CD14-positive monocyte (primary cell): ENCODE data around the gene BNC2. TPM values are rescaled to one million over a fixed set of nuclear protein-coding genes. Genes with fewer than 3 reads are reported as not detected.

Experiments
- DNase-seq, 3 donors: peaks; one replicate each; pipeline ENCODE4 v3.0.0-alpha.2; 2011 to 2022
- H2AFZ ChIP-seq: 2 replicates; pipeline ENCODE4 v1.6.0; 2012; ENCODE audit warnings: mild to moderate bottlenecking, low read depth, low read length, inconsistent platforms; ENCODE audit not compliant: insufficient read depth, poor library complexity, severe bottlenecking
- H3K27ac ChIP-seq, 2 donors: 1 replicate in 1 of 2; 2 replicates in 1 of 2; pipeline ENCODE4 v1.5.1; 2012 to 2013; ENCODE audit warnings: low read length in 2 of 2, control low read depth in 1 of 2, inconsistent platforms in 1 of 2, low read depth in 1 of 2, mild to moderate bottlenecking in 1 of 2
- H3K27me3 ChIP-seq, 2 donors: one replicate each; pipeline versions ENCODE4 v1.6.0 to v1.6.1; 2011 to 2013; ENCODE audit warnings: low read length in 2 of 2; ENCODE audit not compliant: control insufficient read depth in 2 of 2, insufficient read depth in 2 of 2
- H3K36me3 ChIP-seq, 2 donors: replicated peaks in 1 of 2; 1 replicate in 1 of 2; 2 replicates in 1 of 2; pipeline versions ENCODE4 v1.5.1 to v1.6.1; 2012 to 2013; ENCODE audit warnings: low read length in 2 of 2, control low read depth in 1 of 2, inconsistent platforms in 1 of 2, mild to moderate bottlenecking in 1 of 2; ENCODE audit not compliant: insufficient read depth in 2 of 2, control insufficient read depth in 1 of 2
- H3K4me1 ChIP-seq, 2 donors: 1 replicate in 1 of 2; 2 replicates in 1 of 2; pipeline versions ENCODE4 v1.5.1 to v1.6.1; 2012 to 2013; ENCODE audit warnings: low read length in 2 of 2, control low read depth in 1 of 2, inconsistent platforms in 1 of 2, mild to moderate bottlenecking in 1 of 2, moderate library complexity in 1 of 2; ENCODE audit not compliant: insufficient read depth in 2 of 2, control insufficient read depth in 1 of 2
- H3K4me2 ChIP-seq: replicated peaks from 2 replicates; pipeline ENCODE3; 2012; ENCODE audit warnings: low read length, moderate library complexity, mild to moderate bottlenecking; ENCODE audit not compliant: poor library complexity, severe bottlenecking; ENCODE audit errors: extremely low read depth
- H3K4me3 ChIP-seq, 3 experiments: fragments of 200-600 bp in 1 of 3; sonication (generic) in 1 of 3; replicated peaks in 1 of 3; 1 replicate in 2 of 3; 2 replicates in 1 of 3; pipeline ENCODE4 v1.5.1; 2011 to 2013; ENCODE audit warnings: low read length in 3 of 3, mild to moderate bottlenecking in 3 of 3, control low read depth in 2 of 3, low read depth in 2 of 3, inconsistent platforms in 1 of 3, moderate library complexity in 1 of 3
- H3K79me2 ChIP-seq: 2 replicates; pipeline ENCODE4 v1.6.0; 2012; ENCODE audit warnings: mild to moderate bottlenecking, control low read depth, inconsistent platforms, low read length, moderate library complexity; ENCODE audit not compliant: insufficient read depth
- H3K9ac ChIP-seq: 2 replicates; pipeline ENCODE4 v1.6.0; 2017; ENCODE audit warnings: low read length, mild to moderate bottlenecking; ENCODE audit not compliant: insufficient read depth, poor library complexity, severe bottlenecking
- H3K9me3 ChIP-seq, 2 donors: replicated peaks in 1 of 2; 1 replicate in 1 of 2; 2 replicates in 1 of 2; pipeline versions ENCODE4 v1.5.1 to v1.6.1; 2012 to 2013; ENCODE audit warnings: low read length in 2 of 2, control low read depth in 1 of 2; ENCODE audit not compliant: control insufficient read depth in 1 of 2, insufficient read depth in 1 of 2
- H4K20me1 ChIP-seq: 2 replicates; pipeline ENCODE4 v1.6.0; 2012; ENCODE audit warnings: mild to moderate bottlenecking, low read length, control low read depth, moderate library complexity; ENCODE audit not compliant: insufficient read depth
- H3K27ac Mint-ChIP-seq, 7 donors: one replicate each; pipeline ENCODE4 v1.8.0; 2020; ENCODE audit warnings: mild to moderate bottlenecking in 7 of 7, mixed read lengths in 7 of 7, moderate library complexity in 6 of 7, inconsistent platforms in 2 of 7
- H3K27me3 Mint-ChIP-seq, 3 donors: one replicate each; pipeline ENCODE4 v1.8.0; 2021 to 2022; ENCODE audit warnings: low read depth in 3 of 3, mild to moderate bottlenecking in 3 of 3, mixed read lengths in 3 of 3, moderate library complexity in 3 of 3, inconsistent platforms in 1 of 3
- H3K36me3 Mint-ChIP-seq, 2 donors: one replicate each; pipeline ENCODE4 v1.8.0; 2020; ENCODE audit warnings: mixed read lengths in 2 of 2, inconsistent platforms in 1 of 2, mild to moderate bottlenecking in 1 of 2
- H3K4me1 Mint-ChIP-seq: one replicate; pipeline ENCODE4 v1.8.0; 2020; ENCODE audit warnings: mild to moderate bottlenecking, mixed read lengths
- H3K4me3 Mint-ChIP-seq, 2 donors: one replicate each; pipeline ENCODE4 v1.8.0; 2020; ENCODE audit warnings: mild to moderate bottlenecking in 2 of 2, mixed read lengths in 2 of 2, moderate library complexity in 1 of 2
- H3K9me3 Mint-ChIP-seq, 7 donors: one replicate each; pipeline ENCODE4 v1.8.0; 2020 to 2022; ENCODE audit warnings: mixed read lengths in 7 of 7, mild to moderate bottlenecking in 6 of 7, moderate library complexity in 6 of 7, inconsistent platforms in 2 of 7
- WGBS: methylation state at CpG from one replicate; pipeline ENCODE4 v1.1.5; 2013; ENCODE audit warnings: missing lambda C conversion rate; ENCODE audit not compliant: insufficient coverage; 5-methylcytosine and 5-hydroxymethylcytosine counted together
- intact Hi-C, 2 donors: fragments of 100-400 bp; cut with micrococcal nuclease; formaldehyde crosslinking; loops; one replicate each; pipeline versions ENCODE4 v1.15.0 to v1.15.1; 2023
- polyA plus RNA-seq, 3 donors: library from polyadenylated mRNA; depleted of rRNA in 1 of 3; unstranded in 2 of 3; stranded (reverse) in 1 of 3; fragments of 300-500 nt in 2 of 3; fragments of >200 nt in 1 of 3; fragmentation: Illumina TruSeq in 2 of 3; gene quantifications; 1 replicate in 2 of 3; 2 replicates in 1 of 3; pipeline ENCODE4 v1.2.3, GENCODE V29; 2012 to 2021
- TF ChIP-seq, protein P1 (sequence below): fragments of 200-600 bp; IDR thresholded peaks from one replicate; pipeline ENCODE4 v1.8.0; 2022; ENCODE audit warnings: antibody characterized with exemption, mild to moderate bottlenecking

BNC2 gene
- polyA plus RNA-seq, 3 donors, result 0.01 TPM; not detected in 2

DNA sequence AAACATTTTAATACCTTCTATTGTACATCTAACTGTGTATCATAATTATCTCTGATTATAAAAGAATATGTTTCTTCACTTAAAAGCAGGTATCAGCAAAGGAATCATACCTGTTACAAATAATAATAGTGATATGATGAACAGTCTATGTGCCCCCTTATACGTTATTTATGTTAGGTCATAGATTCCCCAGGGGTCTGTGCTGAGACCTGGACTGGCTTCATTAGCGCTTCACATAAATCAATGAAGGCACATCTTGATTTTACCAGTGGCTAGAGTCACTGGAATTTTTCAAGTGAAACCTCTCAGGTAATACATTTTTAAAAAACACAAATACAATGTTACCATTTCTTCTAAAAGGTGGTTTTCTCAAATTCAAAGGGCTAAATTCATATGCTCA is 275.2 kb downstream of the BNC2 start:
- Histone ChIP-seq H2AFZ (no peak overlapping the region), H3K9me3 (no peaks in the 10 kb centered on the region), H3K27ac (no peak overlapping the region), H3K36me3 (no peaks in the 10 kb centered on the region), H3K9ac (no peak overlapping the region), H3K4me3 (no peak overlapping the region), H3K27me3 (no peaks in the 10 kb centered on the region), H3K4me1 (no peaks in the 10 kb centered on the region), H3K4me2 (no peak overlapping the region), H3K79me2 (no peaks in the 10 kb centered on the region), H4K20me1 (no peaks in the 10 kb centered on the region)
- Mint-ChIP-seq H3K4me1 (no peaks in the 10 kb centered on the region), H3K36me3 (no peaks in the 10 kb centered on the region), H3K4me3 (no peak overlapping the region), H3K27ac (no peak overlapping the region), H3K27me3 (peaks cover 0 to 1% (median 0%) of the 10 kb centered on the region in 3 donors), H3K9me3 (peaks cover 0 to 2% (median 0%) of the 10 kb centered on the region in 7 donors)
- TF ChIP-seq, protein P1, sequence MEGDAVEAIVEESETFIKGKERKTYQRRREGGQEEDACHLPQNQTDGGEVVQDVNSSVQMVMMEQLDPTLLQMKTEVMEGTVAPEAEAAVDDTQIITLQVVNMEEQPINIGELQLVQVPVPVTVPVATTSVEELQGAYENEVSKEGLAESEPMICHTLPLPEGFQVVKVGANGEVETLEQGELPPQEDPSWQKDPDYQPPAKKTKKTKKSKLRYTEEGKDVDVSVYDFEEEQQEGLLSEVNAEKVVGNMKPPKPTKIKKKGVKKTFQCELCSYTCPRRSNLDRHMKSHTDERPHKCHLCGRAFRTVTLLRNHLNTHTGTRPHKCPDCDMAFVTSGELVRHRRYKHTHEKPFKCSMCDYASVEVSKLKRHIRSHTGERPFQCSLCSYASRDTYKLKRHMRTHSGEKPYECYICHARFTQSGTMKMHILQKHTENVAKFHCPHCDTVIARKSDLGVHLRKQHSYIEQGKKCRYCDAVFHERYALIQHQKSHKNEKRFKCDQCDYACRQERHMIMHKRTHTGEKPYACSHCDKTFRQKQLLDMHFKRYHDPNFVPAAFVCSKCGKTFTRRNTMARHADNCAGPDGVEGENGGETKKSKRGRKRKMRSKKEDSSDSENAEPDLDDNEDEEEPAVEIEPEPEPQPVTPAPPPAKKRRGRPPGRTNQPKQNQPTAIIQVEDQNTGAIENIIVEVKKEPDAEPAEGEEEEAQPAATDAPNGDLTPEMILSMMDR, result no peak
- intact Hi-C loops, result no loop called here
- DNase-seq, result no peak
- WGBS, result 80% methylated on average over 1 of the region's 2 CpGs

DNA sequence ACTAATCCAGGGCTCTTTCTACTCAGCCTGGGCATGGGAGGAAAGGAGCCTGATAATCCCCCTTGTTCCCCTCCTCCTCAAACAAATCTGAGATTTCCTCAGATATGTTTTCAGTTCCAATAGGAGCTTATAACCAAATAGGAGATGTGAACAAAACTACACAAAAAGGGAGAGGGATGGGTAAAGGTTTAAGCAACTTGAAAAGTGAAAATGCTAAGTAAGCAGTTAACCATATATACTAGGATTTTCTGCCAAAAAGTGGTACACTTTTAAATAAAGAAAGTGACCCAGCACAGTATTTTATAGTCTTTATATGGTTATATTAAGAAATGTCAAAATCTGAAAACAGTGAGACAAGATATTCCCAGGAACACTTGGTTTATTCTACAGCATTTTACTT is 275.7 kb downstream of the BNC2 start:
- H3K4me2 ChIP-seq, result no peak overlapping the region
- Mint-ChIP-seq H3K36me3 (no peaks in the 10 kb centered on the region), H3K27ac (no peak overlapping the region), H3K4me1 (no peaks in the 10 kb centered on the region), H3K9me3 (peaks cover 0 to 2% (median 0%) of the 10 kb centered on the region in 7 donors), H3K4me3 (no peak overlapping the region), H3K27me3 (peaks cover 0 to 1% (median 0%) of the 10 kb centered on the region in 3 donors)
- DNase-seq, result no peak
- no peaks in the 10 kb centered on the region for H4K20me1 ChIP-seq
- H3K36me3 ChIP-seq, result no peaks in the 10 kb centered on the region
- TF ChIP-seq, protein P1, result no peak
- H3K9ac ChIP-seq, result no peak overlapping the region
- intact Hi-C loops, result no loop called here
- H3K9me3 ChIP-seq, result no peaks in the 10 kb centered on the region
- H3K4me3 ChIP-seq, result no peak overlapping the region
- no peaks in the 10 kb centered on the region for H3K79me2 ChIP-seq
- H2AFZ ChIP-seq, result no peak overlapping the region
- H3K4me1 ChIP-seq, result no peaks in the 10 kb centered on the region
- H3K27ac ChIP-seq, result no peak overlapping the region
- H3K27me3 ChIP-seq, result no peaks in the 10 kb centered on the region
